ENCODE data around the gene ZDHHC12.
A peak's percentile ranks its signal among the peaks of the same experiment; 100 is the strongest.
"Not testable (repeated sequence)": the region's sequence is repeated elsewhere in the genome, so short reads cannot be mapped to it uniquely, and the experiment has no call there.

ZDHHC12 gene

DNA sequence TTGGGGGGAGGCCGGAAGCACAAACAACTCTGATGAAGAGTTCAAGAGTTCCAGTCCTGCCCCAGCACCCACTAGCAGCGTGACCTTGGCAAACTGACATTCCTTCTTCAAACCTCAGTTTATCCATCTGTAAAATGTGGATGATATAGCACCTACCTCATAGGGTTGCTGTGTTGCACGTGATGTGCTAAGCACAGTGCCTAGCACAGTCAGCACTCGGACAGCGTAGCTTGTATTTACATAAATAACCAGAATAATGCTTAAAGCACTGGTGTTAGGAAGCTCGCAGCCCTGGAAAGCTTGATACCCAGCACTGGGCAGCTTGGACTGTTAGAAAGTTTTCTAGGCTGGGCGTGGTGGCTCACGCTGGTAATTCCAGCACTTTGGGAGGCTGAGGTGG, 16.5 kb downstream of the ZDHHC12 start:
- DNase-seq (ENCODE audit: low spot score), result no peak

DNA sequence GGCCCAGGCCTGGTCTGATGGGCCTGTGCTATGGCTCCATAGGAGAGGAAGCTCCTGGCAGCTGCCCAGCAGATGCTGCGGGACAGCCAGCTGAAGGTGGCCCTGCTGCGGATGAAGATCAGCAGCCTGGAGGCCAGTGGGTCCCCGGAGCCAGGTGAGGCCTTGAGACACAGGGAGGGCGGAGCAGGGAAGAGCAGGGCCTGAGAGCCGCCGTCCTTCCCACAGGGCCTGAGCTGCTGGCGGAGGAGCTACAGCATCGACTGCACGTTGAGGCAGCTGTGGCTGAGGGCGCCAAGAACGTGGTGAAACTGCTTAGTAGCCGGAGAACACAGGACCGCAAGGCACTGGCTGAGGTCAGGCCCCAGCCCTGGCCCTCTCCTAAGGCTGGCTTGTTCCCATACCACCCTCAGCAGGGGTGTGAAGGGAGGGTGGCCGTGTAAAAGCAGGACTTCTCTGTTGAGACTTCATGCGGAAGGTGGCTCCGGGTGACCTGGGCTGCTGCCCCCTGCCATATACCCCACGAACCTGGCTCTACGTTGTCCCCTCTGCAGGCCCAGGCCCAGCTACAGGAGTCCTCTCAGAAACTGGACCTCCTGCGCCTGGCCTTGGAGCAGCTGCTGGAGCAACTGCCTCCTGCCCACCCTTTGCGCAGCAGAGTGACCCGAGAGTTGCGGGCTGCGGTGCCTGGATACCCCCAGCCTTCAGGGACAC, 17.1 kb downstream of the ZDHHC12 start:
- DNase-seq (ENCODE audit: low spot score), result no peak

DNA sequence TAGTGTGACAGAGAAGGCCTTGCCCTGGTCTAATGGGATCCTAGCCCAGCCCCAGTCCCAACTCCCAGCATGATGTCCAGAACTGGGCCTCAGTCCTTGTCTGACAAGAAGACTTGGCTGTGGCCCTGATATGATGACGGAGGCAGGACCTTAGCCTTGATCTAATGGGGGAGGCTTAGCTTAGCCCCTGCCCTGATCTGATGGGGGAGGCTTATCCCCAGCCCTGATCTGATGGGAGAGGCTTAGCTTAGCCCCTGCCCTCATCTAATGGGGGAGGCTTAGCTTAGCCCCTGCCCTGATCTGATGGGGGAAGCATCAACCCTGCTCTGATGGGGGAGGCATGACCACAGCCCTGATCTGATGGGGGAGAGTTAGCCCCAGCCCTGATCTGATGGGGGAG, 17.9 kb downstream of the ZDHHC12 start:
- no peak for DNase-seq (ENCODE audit: low spot score)

DNA sequence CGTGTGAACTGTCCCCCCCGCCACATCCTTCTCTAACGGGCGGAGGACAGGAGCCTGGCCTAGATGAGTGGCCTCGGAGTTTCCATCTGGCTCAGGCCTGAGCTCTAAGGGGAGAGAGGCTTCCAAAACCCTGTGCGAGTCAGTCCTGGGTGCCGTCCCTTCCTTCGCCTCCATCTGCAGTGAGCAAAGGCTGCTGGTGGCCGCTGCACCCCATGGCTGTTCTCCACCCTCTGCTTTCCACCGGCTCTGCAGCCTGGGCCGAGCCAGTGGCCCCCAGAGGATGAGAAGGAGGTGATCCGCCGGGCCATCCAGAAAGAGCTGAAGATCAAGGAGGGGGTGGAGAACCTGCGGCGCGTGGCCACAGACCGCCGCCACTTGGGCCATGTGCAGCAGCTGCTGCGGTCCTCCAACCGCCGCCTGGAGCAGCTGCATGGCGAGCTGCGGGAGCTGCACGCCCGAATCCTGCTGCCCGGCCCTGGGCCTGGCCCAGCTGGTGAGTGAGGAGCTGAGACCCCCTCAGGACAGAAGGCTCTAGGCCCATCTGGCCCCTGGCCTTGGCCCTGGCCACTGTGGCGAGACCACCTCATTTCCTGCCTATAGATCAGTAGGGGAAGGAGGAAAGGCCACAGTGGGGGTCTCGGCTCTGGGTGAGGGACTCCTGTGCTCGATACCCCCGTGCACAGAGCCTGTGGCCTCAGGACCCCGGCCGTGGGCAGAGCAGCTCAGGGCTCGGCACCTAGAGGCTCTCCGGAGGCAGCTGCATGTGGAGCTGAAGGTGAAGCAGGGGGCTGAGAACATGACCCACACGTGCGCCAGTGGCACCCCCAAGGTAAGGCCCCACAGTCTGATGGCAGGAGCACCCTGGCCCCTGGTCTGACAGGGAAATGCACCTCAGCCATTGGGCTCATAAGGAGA, 18.6 kb downstream of the ZDHHC12 start:
- no peak for DNase-seq (ENCODE audit: low spot score)

DNA sequence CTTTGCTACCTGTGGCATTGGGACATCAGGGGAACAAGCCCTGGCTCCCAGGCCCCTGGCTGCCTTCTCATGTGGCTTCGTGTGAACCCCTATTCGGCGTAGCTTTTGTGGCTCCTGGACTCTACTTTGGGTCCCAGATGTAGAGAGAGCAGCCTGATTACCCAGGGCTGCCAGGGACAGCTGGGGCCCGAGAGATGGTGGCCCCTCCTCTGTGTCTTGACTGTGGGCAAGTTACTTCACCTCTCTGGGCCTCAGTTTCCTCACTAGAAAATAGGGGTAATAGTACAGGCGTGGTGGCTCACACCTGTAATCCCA, 19.6 kb downstream of the ZDHHC12 start:
- DNase-seq (ENCODE audit: low spot score), result no peak

DNA sequence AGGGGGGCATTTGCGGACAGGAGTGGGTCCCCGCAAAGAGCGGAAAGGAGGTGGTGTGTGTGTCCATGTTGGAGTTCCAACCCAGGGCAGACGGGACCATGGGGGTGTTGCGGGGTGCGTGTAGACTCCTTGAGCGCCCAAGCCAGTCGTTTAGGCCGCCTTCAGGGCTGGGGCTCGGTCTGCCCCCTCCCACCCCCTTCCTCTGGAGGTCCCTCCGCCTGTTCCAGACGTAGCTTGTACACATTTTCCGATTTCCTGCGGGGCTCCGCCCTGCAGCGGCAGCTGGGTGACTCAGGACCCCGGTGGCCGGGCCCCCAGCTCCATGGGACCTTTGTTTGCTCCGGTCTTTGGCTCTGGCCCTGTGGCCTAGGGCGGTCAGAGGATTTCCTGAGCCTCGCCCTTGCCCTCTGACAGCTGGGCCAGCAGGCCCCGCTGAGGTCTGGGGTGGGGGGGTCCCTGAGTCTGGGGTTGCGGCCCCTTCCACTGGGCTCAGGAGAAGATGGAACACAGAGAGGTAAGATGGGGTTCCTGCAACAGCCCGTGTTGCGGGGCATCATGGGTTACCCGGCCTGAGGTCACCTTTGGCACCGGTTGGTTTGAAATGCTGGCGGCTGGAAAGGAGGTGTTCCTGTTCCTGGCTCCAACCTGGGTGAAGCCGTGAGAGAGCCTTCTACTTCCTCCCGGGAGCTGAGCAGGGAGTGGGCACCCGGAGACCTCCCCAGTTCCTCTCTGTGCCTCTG, 20.1 kb downstream of the ZDHHC12 start:
- no peak for DNase-seq (ENCODE audit: low spot score)

DNA sequence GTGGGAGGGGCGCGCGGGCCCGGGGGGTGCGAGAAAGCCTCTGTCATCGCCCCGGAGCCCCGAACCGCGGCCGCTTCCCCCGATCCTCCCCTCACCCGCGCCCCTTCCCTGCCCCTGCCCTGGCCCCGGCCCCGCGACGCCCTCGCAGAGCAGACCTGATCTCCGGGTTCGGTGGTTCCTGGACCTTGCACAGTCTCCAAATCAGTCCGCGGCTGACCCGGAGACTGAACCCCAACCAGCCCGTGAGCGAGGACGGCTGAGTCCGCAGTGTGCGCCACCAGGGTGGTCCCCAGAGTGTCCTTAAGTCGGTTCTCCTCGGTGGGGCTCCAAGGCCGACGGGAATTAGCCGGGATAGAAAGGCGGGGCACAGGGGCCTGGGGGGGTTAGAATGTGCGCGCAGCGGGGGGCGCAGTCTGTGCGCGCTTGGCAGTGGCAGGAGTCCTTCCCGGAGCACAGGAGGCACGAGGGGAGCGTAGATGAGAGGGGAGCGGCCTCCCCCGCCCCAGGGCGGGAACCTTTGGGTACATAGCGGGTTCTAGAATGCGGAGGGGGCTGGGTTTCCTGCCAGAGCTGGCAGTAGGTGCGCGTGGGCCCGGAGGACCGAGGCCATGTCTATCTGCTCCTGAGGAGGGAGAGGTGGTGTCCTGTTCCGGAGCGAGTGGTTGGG, 20.8 kb downstream of the ZDHHC12 start:
- no peak for DNase-seq (ENCODE audit: low spot score)

DNA sequence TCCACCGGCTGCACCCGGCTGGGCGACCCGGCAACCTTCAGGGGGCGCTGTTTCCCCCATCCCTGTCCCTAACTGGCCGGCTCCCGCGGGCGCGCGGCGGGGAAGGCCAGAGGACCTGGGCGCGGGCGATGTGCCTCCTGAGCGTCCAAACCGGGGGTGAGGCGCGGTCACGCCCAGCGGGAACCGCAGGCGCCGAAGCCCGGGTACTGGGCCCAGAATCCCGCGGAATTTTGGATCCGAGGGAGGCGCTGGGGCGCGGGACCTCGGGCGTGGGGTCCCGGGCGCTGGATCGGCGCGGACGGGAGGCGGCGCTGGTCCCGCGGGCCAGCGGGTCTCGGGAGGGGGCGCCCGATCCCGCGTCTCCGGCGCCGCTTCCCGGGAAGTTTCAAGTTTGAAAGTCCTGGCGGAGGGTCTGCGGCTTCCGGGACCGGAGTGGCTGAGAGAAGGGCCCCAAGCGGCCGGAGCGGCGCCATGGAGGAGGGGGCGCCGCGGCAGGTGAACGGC, 21.4 kb downstream of the ZDHHC12 start, which contains the start of gene PKN3:
PKN3 (plus strand) TSS at position 59 of the 504 bp plus-strand sequence; CDS start at position 472, 413 bp downstream.
- peak; percentile 74 for DNase-seq (ENCODE audit: low spot score)

DNA sequence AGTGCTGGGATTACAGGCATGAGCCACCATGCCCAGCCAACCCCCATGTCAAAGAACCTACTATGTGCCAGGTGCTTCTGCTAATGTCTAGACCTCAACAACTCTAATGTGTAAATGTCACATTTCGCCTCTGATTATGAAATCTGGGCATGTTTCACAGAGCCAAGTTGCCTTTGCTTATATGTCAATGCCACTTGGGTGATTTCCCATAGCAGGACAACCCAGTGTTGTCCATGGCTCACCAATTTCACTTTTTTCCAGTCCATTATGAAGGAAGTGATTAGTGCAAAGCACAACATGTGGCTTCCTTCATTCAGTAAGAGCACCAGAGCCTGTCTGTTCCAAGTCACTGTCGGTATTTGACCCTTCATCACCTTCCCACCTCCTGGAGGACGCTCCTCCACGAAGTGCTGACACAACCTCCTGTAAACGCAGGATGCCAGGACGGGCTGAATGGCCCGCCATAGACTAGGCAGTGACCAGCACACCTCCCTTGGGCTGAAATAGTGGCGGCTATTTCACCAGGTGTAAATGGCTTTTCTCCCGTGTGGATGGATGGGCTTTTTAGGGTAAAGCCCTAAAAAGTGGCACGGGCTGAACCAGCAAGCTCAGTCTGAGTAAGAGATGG, 22.6 kb downstream of the ZDHHC12 start:
- DNase-seq (ENCODE audit: low spot score), result no peak

DNA sequence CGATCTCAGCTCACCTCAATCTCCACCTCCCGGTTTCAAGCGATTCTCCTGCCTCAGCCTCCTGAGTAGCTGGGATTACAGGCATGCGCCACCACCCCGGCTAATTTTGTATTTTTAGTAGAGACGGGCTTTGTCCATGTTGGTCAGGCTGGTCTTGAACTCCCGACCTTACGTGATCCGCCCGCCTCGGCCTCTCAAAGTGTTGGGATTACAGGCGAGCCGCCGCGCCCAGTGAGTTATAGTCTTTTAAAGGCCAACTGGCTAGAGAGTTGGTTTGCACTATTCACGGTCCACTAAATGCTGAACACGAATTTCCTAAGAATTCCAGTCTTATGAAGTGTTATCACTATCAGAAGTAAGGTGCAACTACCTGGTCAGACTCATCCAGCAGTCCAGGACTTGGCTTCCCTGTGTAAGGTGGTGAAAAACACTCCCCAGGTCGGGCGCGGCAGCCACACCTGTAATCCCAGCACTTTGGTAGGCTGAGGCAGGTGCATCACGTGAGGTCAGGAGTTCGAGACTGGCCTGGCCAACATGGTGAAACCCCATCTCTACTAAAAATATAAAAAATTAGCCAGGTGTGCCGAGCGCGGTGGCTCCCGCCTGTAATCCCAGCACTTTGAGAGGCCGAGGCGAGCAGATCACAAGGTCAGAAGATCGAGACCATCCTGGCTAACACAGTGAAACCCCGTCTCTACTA, 24.7 kb downstream of the ZDHHC12 start:
- not testable (repeated sequence) for DNase-seq (ENCODE audit: low spot score)

DNA sequence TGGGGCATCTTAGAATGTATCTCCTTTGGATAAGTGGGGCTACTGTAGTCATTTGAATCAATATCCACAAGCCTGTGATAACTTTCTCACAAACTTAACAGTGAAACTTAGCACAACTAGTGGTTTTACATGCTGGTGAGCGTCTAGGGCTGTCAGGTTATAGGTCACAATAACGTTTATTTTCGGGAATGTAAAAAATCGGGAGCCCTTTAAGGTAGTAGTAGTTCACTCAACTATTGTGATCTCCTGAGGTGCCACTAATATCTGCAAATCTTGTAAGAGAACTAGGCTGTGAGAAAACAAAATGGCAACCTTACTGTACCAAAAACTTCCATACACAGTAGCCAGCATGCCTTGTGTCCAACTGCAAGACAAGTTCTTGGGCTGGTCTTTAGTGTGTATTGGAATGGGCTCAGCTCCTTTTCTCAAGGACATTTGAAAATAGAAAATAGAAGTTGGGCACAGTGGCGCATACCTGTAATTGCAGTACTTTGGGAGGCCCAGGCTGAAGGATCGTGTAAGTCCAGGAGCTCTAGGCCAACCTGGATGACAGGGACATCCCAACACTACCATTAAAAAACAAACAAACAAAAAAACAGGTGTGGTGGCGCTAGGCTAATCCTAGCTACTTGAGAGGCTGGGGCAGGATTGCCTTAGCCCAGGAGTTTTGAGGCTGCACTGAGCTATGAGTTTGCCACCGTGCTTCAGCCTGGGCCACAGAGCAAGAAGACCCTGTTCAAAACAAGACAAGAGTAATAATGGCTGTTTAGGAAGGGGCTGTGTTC, 26.8 kb downstream of the ZDHHC12 start:
- no peak for DNase-seq (ENCODE audit: low spot score)

DNA sequence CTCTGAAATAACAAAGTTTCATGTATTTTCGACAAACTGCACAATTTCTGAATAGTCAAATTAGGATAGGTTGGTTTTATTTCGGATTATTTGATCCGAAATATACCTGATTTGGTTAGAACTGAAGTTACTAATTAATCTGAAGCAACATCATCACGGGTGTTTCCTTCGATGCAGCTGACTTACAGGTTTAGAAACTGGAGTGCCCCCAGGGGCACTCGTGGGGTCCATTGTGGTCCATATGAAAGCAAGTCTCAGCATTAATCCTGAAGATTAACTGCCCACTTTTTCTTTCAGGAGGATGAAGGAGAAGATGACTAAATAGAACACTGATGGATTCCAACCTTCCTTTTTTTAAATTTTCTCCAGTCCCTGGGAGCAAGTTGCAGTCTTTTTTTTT, 29.6 kb downstream of the ZDHHC12 start:
- no peak for DNase-seq (ENCODE audit: low spot score)

DNA sequence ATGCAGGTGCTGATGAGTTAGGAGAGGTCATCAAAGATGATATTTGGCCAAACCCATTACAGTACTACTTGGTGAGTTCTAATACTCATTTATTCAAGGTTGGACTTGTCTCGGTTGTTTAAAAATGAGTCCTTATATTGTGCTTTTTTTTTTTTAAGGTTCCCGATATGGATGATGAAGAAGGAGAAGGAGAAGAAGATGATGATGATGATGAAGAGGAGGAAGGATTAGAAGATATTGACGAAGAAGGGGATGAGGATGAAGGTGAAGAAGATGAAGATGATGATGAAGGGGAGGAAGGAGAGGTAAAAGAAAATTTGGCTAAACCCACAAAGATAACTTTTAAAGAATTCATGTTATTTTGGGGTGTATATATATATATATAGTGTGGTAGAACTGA, 30.2 kb downstream of the ZDHHC12 start:
- DNase-seq (ENCODE audit: low spot score), result not testable (repeated sequence)

DNA sequence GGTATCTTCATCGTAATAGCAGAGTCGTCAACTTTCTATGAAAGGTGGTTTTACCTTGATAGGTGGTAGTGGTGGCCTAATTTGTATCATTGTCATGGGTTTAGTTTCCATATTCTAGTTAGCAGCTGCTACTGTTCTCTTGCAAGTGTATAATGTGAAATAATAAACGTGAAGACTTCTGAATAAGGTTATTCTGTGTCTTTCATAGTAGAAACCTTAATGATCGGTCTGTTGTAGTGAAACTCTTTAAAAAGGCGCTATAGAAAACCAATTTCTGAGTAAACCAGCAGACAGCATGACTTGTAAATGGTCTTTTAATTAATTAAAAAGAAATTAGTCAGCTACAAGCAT, 33.3 kb downstream of the ZDHHC12 start:
- no peak for DNase-seq (ENCODE audit: low spot score)

DNA sequence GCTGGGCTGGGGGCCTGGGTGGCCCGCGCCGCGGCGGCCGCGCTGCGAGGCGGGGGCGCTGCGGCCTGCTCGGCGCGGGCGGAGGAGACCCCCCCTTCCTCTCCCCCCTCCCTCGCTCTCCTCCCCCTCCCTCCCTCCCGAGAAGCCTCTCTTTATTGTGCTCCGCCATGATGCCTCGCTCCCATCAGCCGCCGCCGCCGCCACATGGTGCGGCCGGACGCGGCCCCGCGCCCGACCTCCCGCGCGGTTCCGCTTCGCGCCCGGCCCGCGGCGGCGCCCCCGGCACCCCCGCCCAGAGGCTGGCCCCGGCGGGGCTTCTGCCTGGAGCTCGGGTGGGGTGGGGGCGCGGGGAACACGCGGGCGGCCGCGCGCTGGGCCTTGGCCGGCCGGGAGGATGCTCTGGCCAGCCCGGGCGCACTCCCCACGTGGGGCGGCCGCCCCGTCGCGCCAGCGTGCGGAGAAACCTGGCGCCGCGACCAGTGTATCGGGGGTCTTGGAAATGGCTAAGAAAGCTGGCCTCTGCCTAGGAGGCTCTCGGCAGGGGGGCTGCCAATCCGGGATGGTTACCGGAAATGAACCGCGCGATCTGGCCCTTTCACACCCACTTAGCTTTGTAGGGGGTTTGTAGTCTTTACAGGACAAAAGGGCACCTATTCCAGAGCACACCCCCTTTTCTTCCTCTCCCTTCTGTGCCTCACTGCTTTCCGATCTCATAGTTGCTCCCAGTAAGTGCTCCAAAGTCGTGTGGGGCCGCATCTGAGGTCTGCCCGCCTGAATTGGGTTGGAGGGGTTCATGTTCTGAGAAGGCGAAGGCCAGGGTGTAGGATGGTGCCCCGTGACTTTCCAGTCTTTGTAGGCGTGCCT, 33.9 kb downstream of the ZDHHC12 start:
- peak; percentile 66 for DNase-seq (ENCODE audit: low spot score)

DNA sequence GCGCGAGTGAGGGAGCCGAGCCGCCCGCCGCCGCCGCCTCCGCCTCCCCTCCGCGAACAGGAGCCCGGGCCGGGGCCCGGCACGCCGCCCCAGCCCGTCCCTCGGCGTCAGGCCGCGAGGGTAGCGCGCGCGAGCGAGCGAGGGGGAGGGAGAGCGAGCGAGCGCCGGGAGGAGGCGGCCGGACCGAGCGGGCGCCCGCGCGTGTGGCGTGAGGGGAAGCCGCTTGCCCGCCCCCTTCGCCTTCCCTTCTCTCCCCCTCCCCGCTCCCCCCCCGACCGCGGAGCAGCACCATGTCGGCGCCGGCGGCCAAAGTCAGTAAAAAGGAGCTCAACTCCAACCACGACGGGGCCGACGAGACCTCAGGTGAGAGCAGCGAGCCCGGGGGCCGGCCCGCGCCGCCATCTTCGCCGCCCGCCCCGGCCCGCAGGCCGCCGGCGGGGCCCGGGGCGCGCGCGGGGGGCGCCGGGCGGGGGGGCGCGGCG, 34.6 kb downstream of the ZDHHC12 start:
- DNase-seq (ENCODE audit: low spot score), result peak; percentile 47

DNA sequence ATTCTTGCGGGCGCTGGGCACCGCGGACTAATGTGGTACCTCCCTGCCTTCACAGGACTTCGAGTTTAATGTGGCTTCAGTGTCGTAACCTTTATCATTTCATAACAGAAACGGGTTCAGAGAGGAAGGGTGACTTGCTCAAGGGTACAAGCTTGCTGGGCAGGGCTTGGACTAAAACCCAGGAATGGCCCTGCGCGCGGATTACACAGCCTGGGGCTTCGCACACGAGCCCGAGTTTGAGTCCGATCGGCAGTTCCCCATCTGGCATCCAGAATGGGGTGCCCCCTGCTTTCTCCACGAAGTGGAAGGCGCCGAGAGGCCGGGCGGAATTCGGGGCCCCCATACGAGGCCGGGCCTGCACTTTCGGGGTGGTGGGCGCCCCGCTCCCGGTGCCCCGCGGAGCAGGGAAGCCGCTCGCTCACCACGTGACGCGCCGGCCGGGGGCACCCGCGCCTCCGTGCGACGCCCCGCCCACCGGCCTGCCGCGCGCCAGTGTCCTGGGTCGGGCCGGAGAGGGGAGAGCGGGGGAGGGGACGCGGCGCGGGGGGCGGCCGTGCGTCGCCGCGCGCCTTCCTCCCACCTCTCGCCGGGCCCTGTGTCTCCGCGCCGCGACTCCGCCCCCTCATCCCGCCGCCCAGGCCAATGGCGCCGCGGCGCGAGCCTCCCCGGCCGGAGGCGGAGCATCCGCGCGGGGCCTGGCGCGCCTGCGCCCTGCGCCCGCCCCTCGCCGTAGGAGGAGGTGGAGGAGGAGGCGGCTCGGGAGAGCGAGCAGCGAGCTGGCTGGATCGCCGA, 35.2 kb downstream of the ZDHHC12 start, which contains the start of gene SET:
SET (plus strand) TSS at position 722 of the 792 bp plus-strand sequence. CDS start 361 bp downstream, outside the sequence.
- peak; percentile 93 for DNase-seq (ENCODE audit: low spot score)

DNA sequence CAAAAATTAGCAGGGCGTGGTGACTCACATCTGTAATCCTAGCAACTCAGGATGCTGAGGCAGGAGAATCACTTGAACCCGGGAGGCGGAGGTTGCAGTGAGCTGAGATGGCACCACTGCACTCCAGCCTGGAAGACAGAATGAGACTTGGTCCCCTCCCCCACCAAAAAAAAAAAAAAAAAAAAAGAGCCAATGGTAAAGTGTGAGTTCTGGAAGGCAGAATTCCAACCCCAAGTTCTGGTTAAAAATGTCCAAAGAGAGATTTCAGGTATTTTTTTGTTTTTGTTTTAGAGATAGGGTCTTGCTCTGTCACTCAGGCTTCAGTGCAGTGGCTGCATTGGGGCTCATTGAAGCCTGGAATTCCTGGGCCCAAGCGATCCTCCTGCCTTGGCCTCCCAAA, 36.5 kb downstream of the ZDHHC12 start:
- no peak for DNase-seq (ENCODE audit: low spot score)

All from CD4-positive, alpha-beta T cell treated with Interleukin-6 at 100 ng/mL for 8 hours (primary cell).